HCT116 (cell line): Measurements from ENCODE around the gene AGAP1. TPM values are rescaled to one million over a fixed set of nuclear protein-coding genes. Genes with fewer than 3 reads are reported as not detected.

Experiments
- ATAC-seq: fragments of 200-7000 bp; cut with Tn5 transposase; 2 replicates; pipeline ENCODE4 v1.9.1; 2020; ENCODE audit warnings: mild to moderate bottlenecking, moderate library complexity
- BruUV-seq: library from RNA; stranded (reverse); fragments of 400-500 nt; replicated peaks from 2 replicates; lab custom pipeline; 2021; lab: Mats Ljungman, UMichigan
- CTCF ChIA-PET: fragments of 300-600 bp; sonication (Branson Sonifier 250); formaldehyde crosslinking; loops from one replicate; lab custom pipeline; 2021; ENCODE audit warnings: antibody characterized with exemption; lab: Charles Lee
- POLR2A ChIA-PET: fragments of 300-600, 350-600 bp; sonication (Branson Sonifier 250); formaldehyde crosslinking; loops from one replicate; lab custom pipeline; 2021; ENCODE audit warnings: antibody characterized with exemption; lab: Charles Lee
- RAD21 ChIA-PET, 2 experiments: fragments of 300-600 bp; sonication (Branson Sonifier 250); formaldehyde crosslinking; loops; one replicate each; lab custom pipeline; 2023; ENCODE audit warnings: low total read pairs in 2 of 2; ENCODE audit not compliant: uncharacterized antibody in 2 of 2, unreplicated experiment in 2 of 2, low non-redundant PET in 1 of 2; lab: Charles Lee
- DNase-seq: peaks from one replicate; pipeline ENCODE4 v3.0.0-alpha.2; 2010; ENCODE audit warnings: low read depth, low spot score
- H2AFZ ChIP-seq: fragments of 200-600 bp; shearing (Covaris generic), sonication (generic); 2 replicates; pipeline ENCODE4 v1.6.1; 2017; ENCODE audit warnings: low read depth, mixed run types, mixed read lengths, antibody characterized with exemption, low read length; ENCODE audit not compliant: poor library complexity, severe bottlenecking
- H3K27ac ChIP-seq: 2 replicates; pipeline ENCODE4 v1.5.1; 2012; ENCODE audit warnings: low read depth, low read length
- H3K27me3 ChIP-seq: fragments of 200-600 bp; sonication (generic); 2 replicates; pipeline ENCODE4 v1.6.1; 2016; ENCODE audit warnings: mixed run types, low read length, mixed read lengths; ENCODE audit not compliant: insufficient read depth
- H3K36me3 ChIP-seq, 2 experiments: fragments of 200-500 bp in 1 of 2; fragments of 200-600 bp in 1 of 2; sonication (Bioruptor generic) in 1 of 2; sonication (generic) in 1 of 2; 2 replicates each; pipeline versions ENCODE4 v1.5.1 to v1.6.1; 2014 to 2016; ENCODE audit warnings: low read length in 2 of 2, inconsistent platforms in 1 of 2, mixed read lengths in 1 of 2, mixed run types in 1 of 2; ENCODE audit not compliant: insufficient read depth in 2 of 2, control insufficient read depth in 1 of 2
- H3K4me1 ChIP-seq, 2 experiments: fragments of 200-600 bp in 1 of 2; sonication (generic) in 1 of 2; 2 replicates each; pipeline versions ENCODE4 v1.5.1 to v1.6.1; 2012 to 2017; ENCODE audit warnings: low read length in 2 of 2, inconsistent platforms in 1 of 2, mild to moderate bottlenecking in 1 of 2, mixed read lengths in 1 of 2, mixed run types in 1 of 2, moderate library complexity in 1 of 2; ENCODE audit not compliant: insufficient read depth in 2 of 2, control insufficient read depth in 1 of 2
- H3K4me2 ChIP-seq: fragments of 200-600 bp; sonication (generic); 2 replicates; pipeline ENCODE4 v1.6.1; 2017; ENCODE audit warnings: mixed run types, low read length, mixed read lengths
- H3K4me3 ChIP-seq, 2 experiments: fragments of 200-600 bp in 1 of 2; sonication (generic) in 1 of 2; replicated peaks in 1 of 2; 2 replicates each; pipeline ENCODE4 v1.5.1; 2011 to 2016; ENCODE audit warnings: low read length in 2 of 2, control low read depth in 1 of 2, low read depth in 1 of 2, mild to moderate bottlenecking in 1 of 2, mixed read lengths in 1 of 2, mixed run types in 1 of 2
- H3K79me2 ChIP-seq: fragments of 200-600 bp; sonication (generic); 2 replicates; pipeline ENCODE4 v1.6.1; 2017; ENCODE audit warnings: mild to moderate bottlenecking, mixed run types, low read length, moderate library complexity, mixed read lengths; ENCODE audit not compliant: insufficient read depth
- H3K9ac ChIP-seq: fragments of 200-600 bp; sonication (generic); 2 replicates; pipeline ENCODE4 v1.6.1; 2016; ENCODE audit warnings: low read length, mixed read lengths
- H3K9me2 ChIP-seq: fragments of 200-600 bp; sonication (generic), shearing (Covaris generic); 2 replicates; pipeline ENCODE4 v1.6.1; 2017; ENCODE audit warnings: mixed run types, mild to moderate bottlenecking, moderate library complexity; ENCODE audit not compliant: insufficient read depth
- H3K9me3 ChIP-seq, 2 experiments: fragments of 200-500 bp in 1 of 2; fragments of 200-600 bp in 1 of 2; sonication (Bioruptor generic) in 1 of 2; sonication (generic) in 1 of 2; 2 replicates each; pipeline ENCODE4 v1.6.1; 2014 to 2017; ENCODE audit warnings: low read length in 2 of 2, mixed read lengths in 2 of 2, inconsistent platforms in 1 of 2, low read depth in 1 of 2, mild to moderate bottlenecking in 1 of 2, mixed run types in 1 of 2, moderate library complexity in 1 of 2; ENCODE audit not compliant: control insufficient read depth in 1 of 2, insufficient read depth in 1 of 2
- H4K20me1 ChIP-seq: fragments of 200-600 bp; sonication (generic), shearing (Covaris generic); 2 replicates; pipeline ENCODE4 v1.6.1; 2017; ENCODE audit warnings: mixed run types, mild to moderate bottlenecking, moderate library complexity; ENCODE audit not compliant: insufficient read depth
- ATF3 ChIP-seq: IDR thresholded peaks from 2 replicates; pipeline ENCODE4 v1.6.1; 2012
- CEBPB ChIP-seq: IDR thresholded peaks from 2 replicates; pipeline ENCODE4 v1.6.1; 2012; ENCODE audit warnings: low read depth
- ELF1 ChIP-seq: IDR thresholded peaks from 2 replicates; pipeline ENCODE4 v1.6.1; 2012; ENCODE audit warnings: low read depth, borderline replicate concordance
- FOSL1 ChIP-seq: IDR thresholded peaks from 2 replicates; pipeline ENCODE4 v1.6.1; 2012; ENCODE audit warnings: low read depth
- JUND ChIP-seq: IDR thresholded peaks from 2 replicates; pipeline ENCODE4 v1.6.1; 2012
- MAX ChIP-seq: IDR thresholded peaks from 2 replicates; pipeline ENCODE4 v1.6.1; 2012
- REST ChIP-seq: IDR thresholded peaks from 2 replicates; pipeline ENCODE4 v1.6.1; 2012; ENCODE audit warnings: low read depth
- SP1 ChIP-seq: IDR thresholded peaks from 2 replicates; pipeline ENCODE4 v1.6.1; 2012; ENCODE audit warnings: low read depth
- TCF7L2 ChIP-seq: IDR thresholded peaks from 2 replicates; pipeline ENCODE4 v1.7.0; 2011; ENCODE audit warnings: borderline replicate concordance, inconsistent platforms; ENCODE audit not compliant: insufficient read depth, insufficient read length; ENCODE audit errors: extremely low read depth
- intact Hi-C: fragments of 100-400 bp; cut with micrococcal nuclease; formaldehyde crosslinking; loops from 2 replicates; pipeline ENCODE4 v1.10.0; 2022
- total RNA-seq: library from RNA; stranded (reverse); gene quantifications from one replicate; pipeline ENCODE4 v1.2.1, GENCODE V29; 2021; ENCODE audit not compliant: unreplicated experiment
- TF ChIP-seq, protein P1 (sequence below): IDR thresholded peaks from 2 replicates; pipeline ENCODE4 v1.6.1; 2011; ENCODE audit warnings: mild to moderate bottlenecking, low read length, moderate library complexity; ENCODE audit not compliant: insufficient replicate concordance; ENCODE audit errors: extremely low read depth

AGAP1 gene
- total RNA-seq, 1 experiment from 2014 or later = 43.8 TPM

GRCh38 chr2:235619544-235619943 is 125.7 kb downstream of the AGAP1 start:
- no peak overlapping the region for H2AFZ ChIP-seq
- no peak overlapping the region for H3K4me3 ChIP-seq
- no peaks in the 10 kb centered on the region; the same call in none of the 2 replicates for H4K20me1 ChIP-seq
- no peak overlapping the region for H3K9ac ChIP-seq
- no peaks in the 10 kb centered on the region for H3K27me3 ChIP-seq
- ChIA-PET RAD21 (no interaction called here), POLR2A (no interaction called here), CTCF (interaction anchor here (0.9 kb wide), 1 partner anchor 26 kb away, joined by 3 read pairs; no protein-coding TSS in a partner anchor)
- no peak for ATAC-seq
- H3K36me3 ChIP-seq = no peaks in the 10 kb centered on the region
- H3K4me2 ChIP-seq = no peak overlapping the region
- BruUV-seq = no TSS peak
- no peaks in the 10 kb centered on the region; a peak in 1 of 4 replicates for H3K9me3 ChIP-seq
- no peaks in the 10 kb centered on the region; a peak in 1 of 4 replicates for H3K4me1 ChIP-seq
- H3K79me2 ChIP-seq = peaks cover 69% of the 10 kb centered on the region
- no peak for DNase-seq
- no peaks in the 10 kb centered on the region for H3K9me2 ChIP-seq
- no peak overlapping the region for H3K27ac ChIP-seq
- intact Hi-C loops = no loop called here
- TF ChIP-seq REST (no peak), CEBPB (no peak), FOSL1 (no peak), TCF7L2 (no peak), ATF3 (no peak), JUND (no peak), SP1 (no peak), ELF1 (no peak), MAX (no peak)
- TF ChIP-seq, protein P1, sequence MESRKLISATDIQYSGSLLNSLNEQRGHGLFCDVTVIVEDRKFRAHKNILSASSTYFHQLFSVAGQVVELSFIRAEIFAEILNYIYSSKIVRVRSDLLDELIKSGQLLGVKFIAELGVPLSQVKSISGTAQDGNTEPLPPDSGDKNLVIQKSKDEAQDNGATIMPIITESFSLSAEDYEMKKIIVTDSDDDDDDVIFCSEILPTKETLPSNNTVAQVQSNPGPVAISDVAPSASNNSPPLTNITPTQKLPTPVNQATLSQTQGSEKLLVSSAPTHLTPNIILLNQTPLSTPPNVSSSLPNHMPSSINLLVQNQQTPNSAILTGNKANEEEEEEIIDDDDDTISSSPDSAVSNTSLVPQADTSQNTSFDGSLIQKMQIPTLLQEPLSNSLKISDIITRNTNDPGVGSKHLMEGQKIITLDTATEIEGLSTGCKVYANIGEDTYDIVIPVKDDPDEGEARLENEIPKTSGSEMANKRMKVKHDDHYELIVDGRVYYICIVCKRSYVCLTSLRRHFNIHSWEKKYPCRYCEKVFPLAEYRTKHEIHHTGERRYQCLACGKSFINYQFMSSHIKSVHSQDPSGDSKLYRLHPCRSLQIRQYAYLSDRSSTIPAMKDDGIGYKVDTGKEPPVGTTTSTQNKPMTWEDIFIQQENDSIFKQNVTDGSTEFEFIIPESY = no peak
